Germinal center (tissue), 1 donor: ENCODE measurements around the gene AFG1L.
"Not testable (repeated sequence)": the region's sequence is repeated elsewhere in the genome, so short reads cannot be mapped to it uniquely, and the experiment has no call there.

Experiments used
- DNase-seq: peaks from one replicate; pipeline ENCODE4 v3.0.0; 2012; ENCODE audit warnings: mixed read lengths, low spot score

AFG1L gene

GRCh38 chr6:108416047-108416833 is 121.4 kb downstream of the AFG1L start:
- not testable (repeated sequence) for DNase-seq

GRCh38 chr6:108417027-108417426 is 122.2 kb downstream of the AFG1L start:
- no peak for DNase-seq

- no peak for DNase-seq
These were observed 124.6 kb downstream of the AFG1L start for GRCh38 chr6:108419474-108419873.

GRCh38 chr6:108419934-108420609 is 125.2 kb downstream of the AFG1L start:
- no peak for DNase-seq

DNA sequence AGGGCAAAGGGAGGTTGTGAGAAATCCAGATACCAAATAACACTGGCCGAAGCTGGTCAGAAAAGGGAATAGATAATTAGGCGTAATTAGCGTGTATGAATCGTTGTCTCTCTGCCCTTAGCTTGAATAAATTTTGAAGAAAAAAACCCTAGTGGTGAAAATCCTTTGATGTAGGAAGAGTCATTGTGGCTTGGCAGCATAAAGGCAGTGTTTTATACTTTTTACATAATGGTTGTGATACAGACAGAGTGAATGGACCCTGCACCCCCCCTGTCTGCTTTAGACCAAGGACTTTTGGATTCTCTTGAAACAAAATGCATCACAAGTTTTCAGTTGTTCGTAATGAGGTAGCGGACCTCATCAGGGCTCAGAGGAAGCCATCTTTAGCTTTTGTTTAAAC is 126.5 kb downstream of the AFG1L start:
- no peak for DNase-seq

GRCh38 chr6:108423982-108424705 is 129.3 kb downstream of the AFG1L start:
- DNase-seq = no peak

DNA sequence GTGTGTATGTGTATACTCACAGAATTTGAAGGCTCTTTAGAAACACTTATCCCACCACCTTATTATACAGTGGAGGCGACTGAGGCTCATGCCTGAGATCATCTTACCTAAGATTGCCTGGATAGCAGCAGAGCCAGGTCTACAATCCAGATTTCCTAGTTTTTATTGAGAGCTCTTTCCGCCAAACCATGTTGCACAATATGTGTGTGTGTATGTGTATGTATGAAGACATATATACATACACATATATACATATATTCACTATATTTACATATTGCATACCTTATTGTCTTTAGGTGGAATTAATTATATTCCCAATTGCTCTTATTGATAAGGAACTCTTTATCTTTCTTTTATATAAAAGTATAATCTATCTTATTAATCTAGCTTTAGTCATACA is 130.6 kb downstream of the AFG1L start:
- no peak for DNase-seq

- DNase-seq = no peak
These were observed 137.3 kb downstream of the AFG1L start for GRCh38 chr6:108432143-108432542.

- no peak for DNase-seq
These were observed 137.9 kb downstream of the AFG1L start for GRCh38 chr6:108432792-108433191.

- DNase-seq = no peak
These were observed 139.4 kb downstream of the AFG1L start for GRCh38 chr6:108434222-108434621.

GRCh38 chr6:108435391-108435790 is 140.5 kb downstream of the AFG1L start:
- DNase-seq = no peak

DNA sequence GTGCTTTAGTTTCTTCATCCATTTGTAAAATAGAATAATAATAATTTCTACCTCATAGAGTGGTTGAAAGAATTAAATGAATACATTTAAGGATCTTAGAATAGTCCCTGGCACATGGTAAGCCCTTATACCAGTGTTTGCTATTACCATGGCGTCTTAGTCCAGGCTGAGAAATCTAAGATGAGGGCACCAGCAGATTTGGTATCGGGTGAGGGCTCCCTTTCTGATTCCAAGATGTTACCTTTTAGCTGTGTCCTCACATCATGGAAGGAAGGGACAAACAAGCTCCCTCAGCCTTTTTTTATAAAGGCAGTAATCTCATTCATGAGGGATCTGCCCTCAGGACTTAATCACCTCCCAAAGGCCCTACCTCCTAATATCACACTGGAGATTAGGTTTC is 141.9 kb downstream of the AFG1L start:
- no peak for DNase-seq

DNA sequence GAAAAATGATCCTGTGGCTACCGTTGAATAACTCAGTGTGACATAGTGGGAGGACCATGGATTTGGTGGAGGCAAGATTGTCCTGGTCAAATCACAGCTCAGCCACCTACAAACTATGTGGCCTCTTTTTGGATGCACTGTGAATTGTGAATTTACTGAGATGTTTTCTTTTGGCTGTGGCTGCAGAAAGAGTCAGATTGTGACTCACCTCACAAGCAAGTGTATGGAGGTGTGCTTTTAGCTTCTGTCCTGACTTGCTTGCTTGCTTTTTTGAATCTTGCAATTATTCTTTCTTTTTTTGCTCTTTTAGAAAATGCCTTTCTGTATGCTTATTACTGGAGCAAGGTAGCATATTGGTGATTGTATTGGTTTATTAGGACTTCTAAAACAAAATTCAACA is 143.0 kb downstream of the AFG1L start:
- DNase-seq = no peak

DNA sequence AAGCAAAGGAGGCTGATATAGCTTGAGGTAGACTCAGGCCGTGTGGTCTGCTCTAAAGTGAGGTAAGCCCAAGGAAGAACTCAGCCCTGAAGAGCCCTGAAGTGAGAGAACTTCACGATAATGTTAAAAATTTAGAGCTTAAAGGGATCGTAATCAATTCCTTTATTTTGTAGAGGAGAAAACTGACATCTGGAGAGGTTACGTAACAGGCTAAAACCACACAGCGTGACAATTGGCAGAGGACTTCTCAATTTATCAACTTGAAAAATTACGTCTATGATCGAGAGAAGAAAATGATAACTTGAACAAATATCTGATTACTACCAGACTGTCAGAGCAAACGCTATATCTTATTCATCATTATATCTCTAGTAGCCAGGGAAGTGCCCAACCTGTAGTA is 144.1 kb downstream of the AFG1L start:
- DNase-seq = no peak

DNA sequence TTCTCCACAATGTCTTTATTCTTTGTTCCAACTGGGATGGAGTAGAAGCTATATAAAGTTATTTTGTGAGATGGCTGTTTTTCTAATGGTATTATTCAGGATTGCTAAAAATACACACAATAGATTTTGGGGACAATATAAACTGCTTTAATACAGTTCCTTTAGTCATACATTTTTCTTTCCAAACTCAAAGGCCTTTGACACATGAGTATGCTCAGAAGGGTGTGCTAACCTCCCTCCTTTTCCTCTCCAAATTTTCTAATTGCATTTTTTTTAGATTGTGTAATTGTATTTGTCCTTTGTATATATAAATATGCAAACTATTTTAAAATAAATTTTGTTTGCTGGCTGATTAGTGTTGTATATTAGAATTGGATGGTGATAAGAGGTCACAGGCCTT is 146.3 kb downstream of the AFG1L start:
- DNase-seq = no peak

- no peak for DNase-seq
These were observed 148.1 kb downstream of the AFG1L start for GRCh38 chr6:108442770-108443520.

DNA sequence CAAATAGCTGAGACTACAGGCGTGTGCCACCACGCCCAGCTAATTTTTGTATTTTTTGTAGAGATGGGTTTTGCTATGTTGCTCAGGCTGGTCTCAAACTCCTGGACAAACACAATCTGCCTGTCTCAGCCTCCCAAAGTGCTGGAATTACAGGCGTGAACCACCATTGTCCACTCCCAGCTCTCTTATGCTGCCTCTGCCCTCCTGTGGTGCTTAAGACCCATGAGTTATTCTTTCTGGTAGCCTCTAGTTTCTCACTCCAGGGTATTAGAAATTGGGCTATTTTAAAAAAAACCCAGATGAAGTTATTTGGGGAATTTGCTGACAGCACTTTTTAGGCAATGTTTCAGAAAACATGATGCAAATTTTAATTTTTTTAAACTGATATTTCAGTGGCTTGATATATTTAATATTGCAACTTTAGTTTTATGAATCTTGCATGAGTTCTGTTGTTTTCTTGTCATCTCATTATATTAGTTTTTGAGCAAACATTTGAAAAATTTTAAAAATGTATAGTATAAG is 151.8 kb downstream of the AFG1L start:
- no peak for DNase-seq

- no peak for DNase-seq
These were observed 153.6 kb downstream of the AFG1L start for GRCh38 chr6:108448481-108448880.

- DNase-seq = not testable (repeated sequence)
These were observed 154.9 kb downstream of the AFG1L start for GRCh38 chr6:108449717-108450116.

- no peak for DNase-seq
These were observed 157.0 kb downstream of the AFG1L start for GRCh38 chr6:108451816-108452215.

DNA sequence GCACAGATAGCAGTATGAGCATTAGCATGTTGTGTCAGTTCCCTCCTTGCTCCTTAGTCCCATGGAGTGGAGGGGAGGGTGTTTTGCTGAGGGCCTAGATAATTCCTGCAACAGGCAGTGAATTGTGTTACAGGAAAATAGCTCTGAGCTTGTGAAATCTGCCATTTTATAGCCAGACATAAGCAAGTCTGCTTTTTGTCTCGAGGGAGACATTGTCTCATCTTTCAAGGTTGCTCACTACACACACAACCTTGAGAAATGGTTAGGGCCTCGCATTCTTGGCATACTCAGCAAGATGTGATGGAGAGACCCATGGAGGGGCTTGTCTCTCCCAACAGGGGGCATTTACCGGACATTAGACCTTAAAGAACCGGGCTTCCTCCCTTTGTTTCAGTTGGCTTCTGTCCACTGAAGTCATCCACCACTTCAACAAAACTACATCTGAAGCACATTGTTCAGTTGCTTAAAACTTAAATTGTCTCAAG is 157.9 kb downstream of the AFG1L start:
- DNase-seq = no peak
